Loucy (cell line): ENCODE measurements around the gene LEPR.
"Not testable (repeated sequence)": the region's sequence is repeated elsewhere in the genome, so short reads cannot be mapped to it uniquely, and the experiment has no call there.

Experiments used
- H2AFZ ChIP-seq: fragments of 200-600 bp; sonication (generic); 2 replicates; pipeline ENCODE4 v1.6.0; 2016; ENCODE audit warnings: antibody characterized with exemption, mild to moderate bottlenecking, low read length, moderate library complexity
- H3F3A ChIP-seq: fragments of 200-600 bp; 2 replicates; pipeline ENCODE4 v1.6.0; 2016; ENCODE audit warnings: antibody characterized with exemption, low read depth, mild to moderate bottlenecking
- H3K27me3 ChIP-seq: fragments of 200-600 bp; sonication (generic); 2 replicates; pipeline ENCODE4 v1.6.1; 2014; ENCODE audit warnings: low read length, mild to moderate bottlenecking; ENCODE audit not compliant: insufficient read depth, poor library complexity, severe bottlenecking
- H3K36me3 ChIP-seq: fragments of 200-600 bp; sonication (generic); 2 replicates; pipeline ENCODE4 v1.6.1; 2016; ENCODE audit warnings: low read length; ENCODE audit not compliant: insufficient read depth
- H3K4me1 ChIP-seq: fragments of 200-600 bp; sonication (generic); 2 replicates; pipeline ENCODE4 v1.5.1; 2014; ENCODE audit warnings: low read length, mild to moderate bottlenecking; ENCODE audit not compliant: insufficient read depth, poor library complexity, severe bottlenecking
- H3K4me2 ChIP-seq: fragments of 200-600 bp; sonication (generic); 2 replicates; pipeline ENCODE4 v1.6.0; 2014; ENCODE audit warnings: antibody characterized with exemption, low read length, low read depth, mild to moderate bottlenecking; ENCODE audit not compliant: poor library complexity, severe bottlenecking
- H3K4me3 ChIP-seq: fragments of 200-600 bp; sonication (generic); 2 replicates; pipeline ENCODE4 v1.5.1; 2014; ENCODE audit warnings: low read length, mild to moderate bottlenecking, mixed read lengths; ENCODE audit not compliant: poor library complexity, severe bottlenecking
- H3K79me2 ChIP-seq: fragments of 200-600 bp; sonication (generic); 2 replicates; pipeline ENCODE4 v1.6.1; 2014; ENCODE audit warnings: low read length; ENCODE audit not compliant: insufficient read depth
- H3K9ac ChIP-seq: fragments of 200-600 bp; sonication (generic); 2 replicates; pipeline ENCODE4 v1.6.0; 2014; ENCODE audit warnings: mild to moderate bottlenecking, low read depth, low read length, moderate library complexity; ENCODE audit not compliant: poor library complexity, severe bottlenecking
- H3K9me2 ChIP-seq: fragments of 200-600 bp; sonication (generic); replicated peaks from 2 replicates; pipeline ENCODE4 v1.6.1; 2016; ENCODE audit warnings: low read depth, low read length, mixed read lengths
- H3K9me3 ChIP-seq: fragments of 200-600 bp; sonication (generic); 2 replicates; pipeline ENCODE4 v1.6.1; 2014; ENCODE audit warnings: mild to moderate bottlenecking, antibody characterized with exemption, low read length, low read depth; ENCODE audit not compliant: insufficient read depth
- H4K20me1 ChIP-seq: fragments of 200-600 bp; sonication (generic); 2 replicates; pipeline ENCODE4 v1.6.0; 2014; ENCODE audit warnings: antibody characterized with exemption, low read length, mild to moderate bottlenecking; ENCODE audit not compliant: insufficient read depth, poor library complexity, severe bottlenecking
- EZH2phosphoT487 ChIP-seq: fragments of 200-600 bp; IDR thresholded peaks from 2 replicates; pipeline ENCODE4 v1.6.1; 2018; ENCODE audit warnings: antibody characterized with exemption, mild to moderate bottlenecking, moderate library complexity, borderline replicate concordance
- TF ChIP-seq, protein P1 (sequence below): fragments of 200-600 bp; sonication (generic); conservative IDR thresholded peaks from 2 replicates; pipeline ENCODE4 v1.5.1; 2014; ENCODE audit warnings: mild to moderate bottlenecking, antibody characterized with exemption, low read length

LEPR gene

DNA sequence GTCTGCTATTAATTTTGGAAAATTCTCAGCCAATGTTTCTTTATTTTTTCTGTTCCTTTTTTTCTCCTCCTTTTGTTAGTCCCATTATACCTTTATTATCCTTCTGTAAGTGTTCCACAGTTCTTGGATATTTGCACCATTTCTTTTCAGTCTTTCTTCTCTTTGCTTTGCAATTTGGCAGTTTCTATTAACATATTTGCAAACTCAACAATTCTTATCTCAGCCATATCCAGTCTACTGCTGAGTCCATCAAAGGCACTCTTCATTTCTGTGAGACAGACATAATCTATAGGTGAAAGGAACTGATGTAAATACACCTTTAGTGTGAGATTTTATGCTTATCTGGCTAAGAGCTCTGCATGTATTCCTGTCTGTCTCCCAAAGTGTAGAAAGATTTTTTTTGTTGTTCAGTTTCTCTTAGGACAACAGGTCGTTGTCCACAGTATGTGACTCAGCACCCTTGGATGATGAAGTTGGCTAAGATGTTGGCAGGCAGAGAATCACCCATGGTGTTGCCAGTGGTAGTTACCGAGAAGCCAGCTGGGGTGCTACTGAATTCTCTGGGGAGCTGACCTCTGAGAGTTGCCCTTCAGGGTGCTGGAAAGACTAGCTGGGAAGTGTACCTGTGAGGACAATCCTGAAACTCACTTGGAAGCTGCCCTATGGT lies 38.4 kb downstream of the LEPR start:
- Histone ChIP-seq H3K4me2 (peak overlapping the region; percentile 27), H3K9me2 (no peaks in the 10 kb centered on the region), H3K4me1 (peaks cover 22% of the 10 kb centered on the region), H4K20me1 (no peaks in the 10 kb centered on the region), H3K79me2 (no peaks in the 10 kb centered on the region), H3F3A (peaks cover 12% of the 10 kb centered on the region; the same call in 1 of the 2 replicates), H3K36me3 (no peaks in the 10 kb centered on the region), H3K4me3 (no peak overlapping the region), H3K27me3 (no peaks in the 10 kb centered on the region), H3K9me3 (peaks cover 4% of the 10 kb centered on the region; the same call in 1 of the 2 replicates), H2AFZ (peak overlapping the region; percentile 23; the same call in 1 of the 2 replicates), H3K9ac (no peak overlapping the region)
- TF ChIP-seq EZH2phosphoT487 = no peak
- TF ChIP-seq, protein P1, sequence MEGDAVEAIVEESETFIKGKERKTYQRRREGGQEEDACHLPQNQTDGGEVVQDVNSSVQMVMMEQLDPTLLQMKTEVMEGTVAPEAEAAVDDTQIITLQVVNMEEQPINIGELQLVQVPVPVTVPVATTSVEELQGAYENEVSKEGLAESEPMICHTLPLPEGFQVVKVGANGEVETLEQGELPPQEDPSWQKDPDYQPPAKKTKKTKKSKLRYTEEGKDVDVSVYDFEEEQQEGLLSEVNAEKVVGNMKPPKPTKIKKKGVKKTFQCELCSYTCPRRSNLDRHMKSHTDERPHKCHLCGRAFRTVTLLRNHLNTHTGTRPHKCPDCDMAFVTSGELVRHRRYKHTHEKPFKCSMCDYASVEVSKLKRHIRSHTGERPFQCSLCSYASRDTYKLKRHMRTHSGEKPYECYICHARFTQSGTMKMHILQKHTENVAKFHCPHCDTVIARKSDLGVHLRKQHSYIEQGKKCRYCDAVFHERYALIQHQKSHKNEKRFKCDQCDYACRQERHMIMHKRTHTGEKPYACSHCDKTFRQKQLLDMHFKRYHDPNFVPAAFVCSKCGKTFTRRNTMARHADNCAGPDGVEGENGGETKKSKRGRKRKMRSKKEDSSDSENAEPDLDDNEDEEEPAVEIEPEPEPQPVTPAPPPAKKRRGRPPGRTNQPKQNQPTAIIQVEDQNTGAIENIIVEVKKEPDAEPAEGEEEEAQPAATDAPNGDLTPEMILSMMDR = no peak

DNA sequence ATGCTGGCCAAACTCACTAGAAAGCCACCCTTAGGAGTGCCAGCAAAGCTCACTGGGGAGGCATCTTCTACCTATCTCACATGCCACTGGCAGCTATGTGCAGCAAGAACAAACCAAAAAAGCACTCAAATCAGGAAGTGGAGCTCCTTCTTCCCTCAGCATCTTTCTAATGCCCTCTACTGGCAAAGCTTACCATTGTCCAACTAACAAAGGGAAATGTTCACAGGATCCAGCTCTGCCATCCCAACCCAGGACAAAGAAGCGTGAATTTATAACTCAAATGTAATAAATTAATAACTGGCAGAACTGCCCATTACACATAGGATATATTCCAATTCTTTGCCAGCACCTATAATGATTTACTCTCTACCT lies 38.9 kb downstream of the LEPR start:
- Histone ChIP-seq H3K79me2 (no peaks in the 10 kb centered on the region), H3K9me2 (no peaks in the 10 kb centered on the region), H3K27me3 (no peaks in the 10 kb centered on the region), H3F3A (peaks cover 12% of the 10 kb centered on the region; the same call in 1 of the 2 replicates), H3K4me3 (no peak overlapping the region), H3K9ac (no peak overlapping the region), H3K9me3 (peaks cover 4% of the 10 kb centered on the region; the same call in 1 of the 2 replicates), H3K36me3 (no peaks in the 10 kb centered on the region), H4K20me1 (no peaks in the 10 kb centered on the region), H3K4me1 (peaks cover 22% of the 10 kb centered on the region), H3K4me2 (peak overlapping the region; percentile 13), H2AFZ (peak overlapping the region; percentile 44; the same call in 1 of the 2 replicates)
- no peak for TF ChIP-seq EZH2phosphoT487
- TF ChIP-seq, protein P1 = peak; percentile 79

- not testable (repeated sequence) for H2AFZ ChIP-seq
Measured at GRCh38 chr1:65465837-65466236, 45.4 kb downstream of the LEPR start.

GRCh38 chr1:65467536-65467935 lies 47.1 kb downstream of the LEPR start:
- Histone ChIP-seq H3K9me2 (no peaks in the 10 kb centered on the region), H3K9me3 (no peaks in the 10 kb centered on the region), H4K20me1 (no peaks in the 10 kb centered on the region), H3K9ac (no peak overlapping the region), H2AFZ (no peak overlapping the region), H3K79me2 (no peaks in the 10 kb centered on the region), H3K27me3 (no peaks in the 10 kb centered on the region), H3F3A (no peaks in the 10 kb centered on the region), H3K4me2 (no peak overlapping the region), H3K4me3 (no peak overlapping the region), H3K4me1 (no peaks in the 10 kb centered on the region), H3K36me3 (no peaks in the 10 kb centered on the region)
- TF ChIP-seq, protein P1 = no peak
- no peak for TF ChIP-seq EZH2phosphoT487

More at GRCh38 chr1:65465837-65466236, 45.4 kb downstream of the LEPR start:
- H3K4me3 ChIP-seq, H3F3A ChIP-seq, H3K27me3 ChIP-seq, H3K4me2 ChIP-seq, H3K79me2 ChIP-seq, H3K9me3 ChIP-seq, H3K9ac ChIP-seq, H3K36me3 ChIP-seq, H3K9me2 ChIP-seq, H4K20me1 ChIP-seq, H3K4me1 ChIP-seq: not testable (repeated sequence)
